ENCODE results near the gene DNAJA3.

The DNAJA3 gene

DNA sequence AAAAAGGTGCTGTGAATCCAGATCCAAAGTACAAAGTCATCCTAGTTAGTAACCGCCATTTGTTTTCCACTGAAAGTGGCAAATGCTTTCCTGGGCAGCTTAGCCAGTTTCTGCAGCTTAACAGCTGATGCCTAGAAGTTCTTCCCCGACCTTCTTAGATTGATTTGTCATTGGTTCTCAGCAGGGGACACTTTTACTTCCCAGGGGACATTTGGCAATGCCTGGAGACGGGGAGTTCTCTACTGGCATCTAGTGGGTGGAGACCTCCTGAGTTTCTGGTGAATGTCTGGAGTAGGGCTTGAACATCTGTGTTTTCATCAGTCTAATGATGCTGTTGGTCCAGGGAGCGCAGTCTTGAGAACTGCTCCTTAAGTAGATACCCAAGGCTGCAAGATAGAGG lies 7.6 kb downstream of the DNAJA3 start:
- no peaks in the 10 kb centered on the region for H3K27me3 ChIP-seq (ENCODE audit: insufficient read depth, low read depth, severe bottlenecking)

DNA sequence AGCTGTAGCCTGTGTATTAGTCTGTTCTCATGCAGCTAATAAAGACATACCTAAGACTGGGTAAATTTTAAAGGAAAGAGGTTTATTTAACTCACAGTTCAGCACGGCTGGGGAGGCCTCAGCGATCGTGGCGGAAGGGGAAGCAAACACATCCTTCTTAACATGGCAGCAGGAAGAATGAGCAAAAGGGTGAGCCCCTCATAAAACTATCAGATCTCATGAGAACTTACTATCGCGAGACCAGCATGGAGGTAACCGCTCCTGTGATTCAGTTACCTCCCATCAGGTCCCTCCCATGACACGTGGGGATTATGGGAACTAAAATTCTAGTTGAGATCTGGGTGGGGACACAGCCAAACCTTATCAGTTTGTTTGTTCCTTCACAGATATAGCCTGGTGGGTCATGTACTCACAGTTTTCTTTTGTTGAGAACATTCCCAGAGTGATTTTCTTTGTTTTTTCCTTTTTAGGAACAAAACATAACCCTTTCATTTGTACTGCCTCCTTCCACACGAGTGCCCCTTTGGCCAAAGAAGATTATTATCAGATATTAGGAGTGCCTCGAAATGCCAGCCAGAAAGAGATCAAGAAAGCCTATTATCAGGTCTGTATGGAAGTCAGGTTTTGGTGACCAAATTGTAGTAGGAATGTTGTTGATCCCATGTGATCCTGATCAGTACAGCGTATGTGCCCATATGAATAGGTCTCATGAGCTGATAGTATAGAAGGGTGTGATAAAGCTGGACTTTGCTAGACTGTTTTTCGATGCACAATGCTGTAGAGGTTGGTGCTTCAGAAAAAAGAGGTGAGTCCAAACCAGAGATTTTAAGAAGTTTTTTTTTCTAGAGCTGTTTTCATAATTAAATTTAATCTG lies 8.5 kb downstream of the DNAJA3 start:
- peaks cover 54% of the 10 kb centered on the region for H3K36me3 ChIP-seq
- H3K4me3 ChIP-seq (ENCODE audit: low read depth, low read length) = no peak overlapping the region
- no peak overlapping the region for H3K27ac ChIP-seq
- no peaks in the 10 kb centered on the region for H3K9me3 ChIP-seq (ENCODE audit: severe bottlenecking)
- no peak for DNase-seq
- H3K27me3 ChIP-seq (ENCODE audit: insufficient read depth, low read depth, severe bottlenecking) = no peaks in the 10 kb centered on the region
- TF ChIP-seq CTCF (IDR thresholded peaks at IDR 0.05; ENCODE audit: low read depth, low read length) = no peak

More for the DNA sequence above, 7.6 kb downstream of the DNAJA3 start:
- no peak for DNase-seq
- TF ChIP-seq CTCF (IDR thresholded peaks at IDR 0.05; ENCODE audit: low read depth, low read length) = no peak
- peaks cover 53% of the 10 kb centered on the region for H3K36me3 ChIP-seq
- no peak overlapping the region for H3K4me3 ChIP-seq (ENCODE audit: low read depth, low read length)
- H3K9me3 ChIP-seq (ENCODE audit: severe bottlenecking) = no peaks in the 10 kb centered on the region
- H3K27ac ChIP-seq = no peak overlapping the region

DNA sequence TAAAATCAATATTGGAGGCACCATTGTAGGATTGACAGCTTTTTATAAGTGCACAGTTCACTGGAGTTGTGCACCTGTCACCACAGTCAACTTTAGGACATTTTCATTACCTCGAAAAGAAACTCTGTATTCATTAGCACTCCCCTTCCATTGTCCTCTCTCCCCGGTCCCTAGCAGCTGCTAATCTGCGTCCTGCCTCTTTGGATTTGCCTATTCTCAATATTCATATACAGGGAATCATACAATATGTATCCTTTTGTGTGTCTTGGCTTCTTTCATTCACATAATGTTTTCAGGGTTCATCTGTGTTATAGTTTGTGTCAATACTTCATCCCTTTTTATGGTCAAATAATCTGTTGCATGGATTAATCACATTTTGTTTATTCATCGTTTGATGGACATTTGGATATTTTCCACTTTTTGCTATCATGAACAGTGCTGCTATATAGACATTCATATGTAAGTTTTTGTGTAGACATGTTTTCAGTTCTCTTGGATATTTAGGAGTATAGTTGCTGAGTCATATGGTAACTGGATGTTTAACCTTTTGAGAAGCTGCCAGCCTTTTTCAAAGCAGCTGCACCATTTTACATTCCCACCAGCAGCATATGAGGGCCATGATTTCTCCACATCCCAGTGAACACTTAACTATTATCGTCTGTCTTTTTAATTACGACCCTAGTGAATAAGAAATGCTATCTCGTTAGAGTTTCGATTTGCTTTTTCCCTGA lies 9.8 kb downstream of the DNAJA3 start:
- H3K27me3 ChIP-seq (ENCODE audit: insufficient read depth, low read depth, severe bottlenecking) = no peaks in the 10 kb centered on the region
- no peak for DNase-seq
- H3K36me3 ChIP-seq = peaks cover 61% of the 10 kb centered on the region
- H3K4me3 ChIP-seq (ENCODE audit: low read depth, low read length) = no peak overlapping the region
- H3K27ac ChIP-seq = no peak overlapping the region
- H3K9me3 ChIP-seq (ENCODE audit: severe bottlenecking) = no peaks in the 10 kb centered on the region
- TF ChIP-seq CTCF (IDR thresholded peaks at IDR 0.05; ENCODE audit: low read depth, low read length) = no peak

GRCh38 chr16:4437366-4437765 lies 11.7 kb downstream of the DNAJA3 start:
- peaks cover 75% of the 10 kb centered on the region for H3K36me3 ChIP-seq
- H3K27me3 ChIP-seq (ENCODE audit: insufficient read depth, low read depth, severe bottlenecking) = no peaks in the 10 kb centered on the region

DNA sequence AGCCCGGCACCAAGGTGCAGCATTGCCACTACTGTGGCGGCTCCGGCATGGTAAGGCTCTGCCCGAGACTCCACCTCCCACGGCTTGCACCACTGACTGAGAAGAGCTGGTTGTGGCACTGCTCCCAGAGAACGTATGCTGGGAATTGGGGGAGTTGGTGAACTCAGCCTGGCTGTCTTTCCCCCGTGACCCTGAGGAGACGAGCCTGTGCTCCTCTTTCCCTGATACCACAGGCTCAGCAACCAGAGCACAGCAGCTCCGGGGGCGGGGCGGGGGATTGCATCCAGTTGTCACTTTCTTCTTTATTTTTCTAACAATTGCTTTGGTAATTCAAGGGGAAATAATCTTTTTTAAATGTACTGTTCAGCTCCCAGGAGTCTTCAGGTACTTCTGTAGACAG lies 16.7 kb downstream of the DNAJA3 start:
- no peaks in the 10 kb centered on the region for H3K9me3 ChIP-seq (ENCODE audit: severe bottlenecking)
- no peaks in the 10 kb centered on the region for H3K27me3 ChIP-seq (ENCODE audit: insufficient read depth, low read depth, severe bottlenecking)
- DNase-seq = no peak
- no peak for TF ChIP-seq CTCF (IDR thresholded peaks at IDR 0.05; ENCODE audit: low read depth, low read length)
- no peak overlapping the region for H3K4me3 ChIP-seq (ENCODE audit: low read depth, low read length)
- no peak overlapping the region for H3K27ac ChIP-seq
- H3K36me3 ChIP-seq = peaks cover 89% of the 10 kb centered on the region

More at GRCh38 chr16:4437366-4437765, 11.7 kb downstream of the DNAJA3 start:
- no peak for DNase-seq
- no peak overlapping the region for H3K4me3 ChIP-seq (ENCODE audit: low read depth, low read length)
- no peaks in the 10 kb centered on the region for H3K9me3 ChIP-seq (ENCODE audit: severe bottlenecking)
- no peak overlapping the region for H3K27ac ChIP-seq
- no peak for TF ChIP-seq CTCF (IDR thresholded peaks at IDR 0.05; ENCODE audit: low read depth, low read length)

Measured in WERI-Rb-1 (cell line).